Loucy (cell line): ENCODE data around the gene ITPK1.

Experiments
- EZH2phosphoT487 ChIP-seq: fragments of 200-600 bp; IDR thresholded peaks from 2 replicates; pipeline ENCODE4 v1.6.1; 2018; ENCODE audit warnings: antibody characterized with exemption, mild to moderate bottlenecking, moderate library complexity, borderline replicate concordance
- TF ChIP-seq, protein P1 (sequence below): fragments of 200-600 bp; sonication (generic); conservative IDR thresholded peaks from 2 replicates; pipeline ENCODE4 v1.5.1; 2014; ENCODE audit warnings: mild to moderate bottlenecking, antibody characterized with exemption, low read length

DNA sequence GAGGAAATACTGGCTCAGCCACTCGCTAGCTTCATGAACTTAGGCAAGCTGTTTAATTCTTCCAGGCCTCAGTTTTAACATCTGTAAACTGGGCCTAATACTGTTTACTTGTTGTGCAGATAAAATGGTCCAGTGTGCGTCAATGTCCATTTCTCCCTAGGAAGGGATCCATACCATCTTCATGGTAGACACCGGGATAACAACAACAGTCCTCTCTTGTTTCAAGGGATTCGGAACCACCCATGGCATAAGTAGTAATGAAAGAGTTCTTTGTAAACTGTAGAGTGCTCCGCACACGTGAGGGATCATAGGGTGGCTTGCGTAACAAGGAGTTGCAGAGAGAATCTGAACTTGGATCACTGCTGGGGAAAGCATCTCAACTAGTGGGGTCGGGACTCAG, 210.1 kb downstream of the ITPK1 start:
- TF ChIP-seq, protein P1, sequence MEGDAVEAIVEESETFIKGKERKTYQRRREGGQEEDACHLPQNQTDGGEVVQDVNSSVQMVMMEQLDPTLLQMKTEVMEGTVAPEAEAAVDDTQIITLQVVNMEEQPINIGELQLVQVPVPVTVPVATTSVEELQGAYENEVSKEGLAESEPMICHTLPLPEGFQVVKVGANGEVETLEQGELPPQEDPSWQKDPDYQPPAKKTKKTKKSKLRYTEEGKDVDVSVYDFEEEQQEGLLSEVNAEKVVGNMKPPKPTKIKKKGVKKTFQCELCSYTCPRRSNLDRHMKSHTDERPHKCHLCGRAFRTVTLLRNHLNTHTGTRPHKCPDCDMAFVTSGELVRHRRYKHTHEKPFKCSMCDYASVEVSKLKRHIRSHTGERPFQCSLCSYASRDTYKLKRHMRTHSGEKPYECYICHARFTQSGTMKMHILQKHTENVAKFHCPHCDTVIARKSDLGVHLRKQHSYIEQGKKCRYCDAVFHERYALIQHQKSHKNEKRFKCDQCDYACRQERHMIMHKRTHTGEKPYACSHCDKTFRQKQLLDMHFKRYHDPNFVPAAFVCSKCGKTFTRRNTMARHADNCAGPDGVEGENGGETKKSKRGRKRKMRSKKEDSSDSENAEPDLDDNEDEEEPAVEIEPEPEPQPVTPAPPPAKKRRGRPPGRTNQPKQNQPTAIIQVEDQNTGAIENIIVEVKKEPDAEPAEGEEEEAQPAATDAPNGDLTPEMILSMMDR, result no peak
- TF ChIP-seq EZH2phosphoT487, result no peak
